Parathyroid adenoma (tissue), 2 donors: ENCODE data around the gene TOMM70.
"Not testable (repeated sequence)": the region's sequence is repeated elsewhere in the genome, so short reads cannot be mapped to it uniquely, and the experiment has no call there.

Source experiments
- H2AFZ ChIP-seq: fragments of 300-600 bp; sonication (generic); one replicate; pipeline ENCODE4 v1.7.0; 2017; ENCODE audit warnings: antibody characterized with exemption, mild to moderate bottlenecking
- H3K27ac ChIP-seq: fragments of 300-600 bp; sonication (generic); one replicate; pipeline ENCODE4 v1.7.0; 2017
- H3K27me3 ChIP-seq: fragments of 300-600 bp; sonication (generic); one replicate; pipeline ENCODE4 v1.7.0; 2017; ENCODE audit warnings: low read length; ENCODE audit not compliant: control insufficient read depth, insufficient read depth
- H3K36me3 ChIP-seq: fragments of 300-600 bp; sonication (generic); one replicate; pipeline ENCODE4 v1.7.0; 2017; ENCODE audit warnings: low read length; ENCODE audit not compliant: control insufficient read depth, insufficient read depth
- H3K4me1 ChIP-seq: fragments of 300-600 bp; sonication (generic); one replicate; pipeline ENCODE4 v1.7.0; 2017; ENCODE audit warnings: control low read depth
- H3K4me2 ChIP-seq: fragments of 300-600 bp; sonication (generic); one replicate; pipeline ENCODE4 v1.7.0; 2017; ENCODE audit warnings: low read length
- H3K4me3 ChIP-seq: fragments of 300-600 bp; sonication (generic); one replicate; pipeline ENCODE4 v1.7.0; 2017; ENCODE audit warnings: low read depth, low read length
- H3K79me2 ChIP-seq: fragments of 300-600 bp; sonication (generic); one replicate; pipeline ENCODE4 v1.7.0; 2017; ENCODE audit warnings: control low read depth
- H3K9ac ChIP-seq: fragments of 300-600 bp; sonication (generic); one replicate; pipeline ENCODE4 v1.7.0; 2017; ENCODE audit warnings: mild to moderate bottlenecking
- H3K9me3 ChIP-seq: fragments of 300-600 bp; sonication (generic); one replicate; pipeline ENCODE4 v1.7.0; 2017; ENCODE audit warnings: low read length; ENCODE audit not compliant: control insufficient read depth
- CTCF ChIP-seq: fragments of 300-600 bp; sonication (generic); IDR thresholded peaks from one replicate; pipeline ENCODE4 v1.7.0; 2017; ENCODE audit warnings: antibody characterized with exemption, mild to moderate bottlenecking
- donor health status: primary hyperparathyroidism.

TOMM70 gene

GRCh38 chr3:100354850-100355249 is 46.0 kb downstream of the TOMM70 start:
- TF ChIP-seq CTCF, result no peak
- Histone ChIP-seq H2AFZ (no peak overlapping the region), H3K4me1 (no peaks in the 10 kb centered on the region), H3K27ac (no peak overlapping the region), H3K36me3 (no peaks in the 10 kb centered on the region), H3K4me3 (no peak overlapping the region), H3K9ac (no peak overlapping the region), H3K27me3 (no peaks in the 10 kb centered on the region), H3K9me3 (no peaks in the 10 kb centered on the region), H3K79me2 (no peaks in the 10 kb centered on the region), H3K4me2 (no peak overlapping the region)

GRCh38 chr3:100352296-100353231 is 48.3 kb downstream of the TOMM70 start:
- H3K9ac ChIP-seq, result no peak overlapping the region
- H3K36me3 ChIP-seq, result no peaks in the 10 kb centered on the region
- H3K27ac ChIP-seq, result no peak overlapping the region

DNA sequence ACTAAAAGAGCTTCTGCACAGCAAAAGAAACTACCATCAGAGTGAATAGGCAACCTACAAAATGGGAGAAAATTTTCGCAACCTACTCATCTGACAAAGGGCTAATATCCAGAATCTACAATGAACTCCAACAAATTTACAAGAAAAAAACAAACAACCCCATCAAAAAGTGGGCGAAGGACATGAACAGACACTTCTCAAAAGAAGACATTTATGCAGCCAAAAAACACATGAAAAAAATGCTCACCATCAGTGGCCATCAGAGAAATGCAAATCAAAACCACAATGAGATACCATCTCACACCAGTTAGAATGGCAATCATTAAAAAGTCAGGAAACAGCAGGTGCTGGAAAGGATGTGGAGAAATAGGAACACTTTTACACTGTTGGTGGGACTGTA is 49.1 kb downstream of the TOMM70 start:
- not testable (repeated sequence) for H3K4me3 ChIP-seq, H3K4me1 ChIP-seq, H3K9ac ChIP-seq, H3K36me3 ChIP-seq, H2AFZ ChIP-seq, H3K9me3 ChIP-seq, H3K4me2 ChIP-seq, H3K27me3 ChIP-seq, H3K27ac ChIP-seq, H3K79me2 ChIP-seq

More at GRCh38 chr3:100352296-100353231, 48.3 kb downstream of the TOMM70 start:
- no peak overlapping the region for H3K4me2 ChIP-seq
- no peak overlapping the region for H2AFZ ChIP-seq
- TF ChIP-seq CTCF, result no peak
- H3K4me1 ChIP-seq, result no peaks in the 10 kb centered on the region
- no peaks in the 10 kb centered on the region for H3K9me3 ChIP-seq
- no peaks in the 10 kb centered on the region for H3K27me3 ChIP-seq
- H3K79me2 ChIP-seq, result no peaks in the 10 kb centered on the region
- H3K4me3 ChIP-seq, result no peak overlapping the region

DNA sequence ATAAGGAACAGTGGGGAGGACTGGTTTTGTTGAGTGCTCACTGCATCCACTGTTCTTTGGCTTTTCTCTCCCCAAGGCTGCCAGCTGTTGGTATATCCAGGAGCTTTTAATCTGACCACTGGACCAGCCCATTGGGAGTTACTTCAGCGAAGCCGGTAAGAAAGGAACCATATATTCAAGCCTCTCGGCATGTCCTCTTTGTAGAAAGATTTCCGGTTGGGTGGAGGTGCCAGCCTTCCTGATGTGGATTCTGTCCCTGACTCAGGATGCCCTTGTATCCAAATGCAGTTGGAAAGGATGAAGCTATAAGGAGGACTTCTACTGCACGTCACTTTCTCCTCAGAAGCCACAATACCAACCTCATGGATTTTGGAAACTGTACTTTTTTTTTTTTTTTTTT is 52.2 kb downstream of the TOMM70 start:
- Histone ChIP-seq H3K4me3 (no peak overlapping the region), H3K9me3 (no peaks in the 10 kb centered on the region), H3K9ac (no peak overlapping the region), H3K27me3 (no peaks in the 10 kb centered on the region), H3K79me2 (no peaks in the 10 kb centered on the region), H2AFZ (no peak overlapping the region), H3K4me2 (no peak overlapping the region), H3K36me3 (no peaks in the 10 kb centered on the region), H3K4me1 (no peaks in the 10 kb centered on the region), H3K27ac (no peak overlapping the region)
- no peak for TF ChIP-seq CTCF

DNA sequence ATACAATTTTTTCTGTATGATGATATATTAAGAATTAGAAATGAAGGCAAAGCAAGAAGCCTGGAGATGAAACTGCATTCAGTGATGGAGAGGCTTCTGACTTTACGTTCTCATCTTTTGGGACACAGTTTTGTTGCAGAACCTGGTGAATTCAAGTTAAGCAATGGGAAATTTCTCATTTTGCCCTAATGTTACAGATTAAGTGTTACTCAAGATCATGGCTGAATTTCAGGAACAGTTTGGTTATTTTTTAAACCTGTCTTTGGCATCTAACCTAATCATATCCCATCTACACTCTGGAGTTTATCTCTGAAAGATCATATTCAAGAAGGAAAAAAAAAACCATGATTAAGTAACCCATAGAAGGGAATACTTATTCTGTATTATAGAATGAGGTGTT is 60.4 kb downstream of the TOMM70 start:
- H3K9me3 ChIP-seq, result no peaks in the 10 kb centered on the region

More for the DNA sequence above, 60.4 kb downstream of the TOMM70 start:
- H3K4me2 ChIP-seq, result no peak overlapping the region
- H3K9ac ChIP-seq, result no peak overlapping the region
- H3K36me3 ChIP-seq, result no peaks in the 10 kb centered on the region
- no peak overlapping the region for H3K27ac ChIP-seq
- H2AFZ ChIP-seq, result no peak overlapping the region
- no peak overlapping the region for H3K4me3 ChIP-seq
- no peak for TF ChIP-seq CTCF
- no peaks in the 10 kb centered on the region for H3K27me3 ChIP-seq
- H3K79me2 ChIP-seq, result no peaks in the 10 kb centered on the region
- peaks cover 9% of the 10 kb centered on the region for H3K4me1 ChIP-seq
